GM10847 (cell line): ENCODE results near the gene SVIL.

Source experiments
- POLR2A ChIP-seq: IDR thresholded peaks from 2 replicates; pipeline ENCODE4 v1.6.1; 2011; ENCODE audit not compliant: insufficient read length; ENCODE audit errors: extremely low read depth

Gene SVIL, protein sequence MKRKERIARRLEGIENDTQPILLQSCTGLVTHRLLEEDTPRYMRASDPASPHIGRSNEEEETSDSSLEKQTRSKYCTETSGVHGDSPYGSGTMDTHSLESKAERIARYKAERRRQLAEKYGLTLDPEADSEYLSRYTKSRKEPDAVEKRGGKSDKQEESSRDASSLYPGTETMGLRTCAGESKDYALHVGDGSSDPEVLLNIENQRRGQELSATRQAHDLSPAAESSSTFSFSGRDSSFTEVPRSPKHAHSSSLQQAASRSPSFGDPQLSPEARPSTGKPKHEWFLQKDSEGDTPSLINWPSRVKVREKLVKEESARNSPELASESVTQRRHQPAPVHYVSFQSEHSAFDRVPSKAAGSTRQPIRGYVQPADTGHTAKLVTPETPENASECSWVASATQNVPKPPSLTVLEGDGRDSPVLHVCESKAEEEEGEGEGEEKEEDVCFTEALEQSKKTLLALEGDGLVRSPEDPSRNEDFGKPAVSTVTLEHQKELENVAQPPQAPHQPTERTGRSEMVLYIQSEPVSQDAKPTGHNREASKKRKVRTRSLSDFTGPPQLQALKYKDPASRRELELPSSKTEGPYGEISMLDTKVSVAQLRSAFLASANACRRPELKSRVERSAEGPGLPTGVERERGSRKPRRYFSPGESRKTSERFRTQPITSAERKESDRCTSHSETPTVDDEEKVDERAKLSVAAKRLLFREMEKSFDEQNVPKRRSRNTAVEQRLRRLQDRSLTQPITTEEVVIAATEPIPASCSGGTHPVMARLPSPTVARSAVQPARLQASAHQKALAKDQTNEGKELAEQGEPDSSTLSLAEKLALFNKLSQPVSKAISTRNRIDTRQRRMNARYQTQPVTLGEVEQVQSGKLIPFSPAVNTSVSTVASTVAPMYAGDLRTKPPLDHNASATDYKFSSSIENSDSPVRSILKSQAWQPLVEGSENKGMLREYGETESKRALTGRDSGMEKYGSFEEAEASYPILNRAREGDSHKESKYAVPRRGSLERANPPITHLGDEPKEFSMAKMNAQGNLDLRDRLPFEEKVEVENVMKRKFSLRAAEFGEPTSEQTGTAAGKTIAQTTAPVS (N-terminal part only)

DNA sequence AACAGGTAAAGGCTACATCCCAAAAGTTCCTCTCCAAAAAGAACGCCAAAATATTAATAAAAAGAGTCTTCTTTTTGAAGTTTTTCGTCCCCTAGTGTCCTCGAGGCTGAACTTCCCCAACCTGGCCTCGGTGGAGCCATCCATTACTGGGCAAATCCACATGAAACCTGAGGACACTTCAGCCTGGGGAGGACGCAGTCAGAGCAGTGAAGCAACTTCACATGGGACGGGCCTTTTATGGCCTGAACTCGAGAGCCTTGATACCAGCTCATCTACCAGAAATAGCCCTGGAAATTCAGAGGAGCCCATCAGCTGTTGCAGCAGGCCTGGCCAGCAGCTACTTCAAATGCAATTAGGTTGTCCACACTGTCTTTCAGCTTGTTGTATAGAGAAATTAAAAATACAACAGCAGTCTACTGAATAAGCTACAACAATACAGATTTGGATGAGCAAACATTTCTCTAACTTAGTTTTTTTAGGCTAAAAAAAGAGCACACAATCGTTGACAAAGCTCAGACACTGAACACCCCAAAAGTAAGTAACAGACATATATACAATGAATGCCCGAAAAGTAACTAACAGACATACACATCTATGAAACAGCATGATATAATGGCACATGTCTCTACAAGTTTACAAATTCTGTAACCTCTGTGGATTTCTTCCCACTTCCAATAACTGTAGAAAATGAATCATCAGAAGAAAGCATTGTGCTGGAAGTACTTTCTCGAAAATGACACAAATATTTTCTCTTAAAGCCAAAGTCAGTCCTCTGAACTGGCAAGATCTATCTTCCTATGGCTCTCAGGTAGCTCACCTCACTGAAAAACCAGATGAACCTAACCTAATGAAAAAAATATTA, at the start of gene SVIL:
TSS of gene SVIL (minus strand) at position 208 of the 862 bp plus-strand sequence. CDS start 79,913 bp downstream, outside the sequence.
- no peak for TF ChIP-seq POLR2A

- TF ChIP-seq POLR2A = no peak
Observed at GRCh38 chr10:29681676-29682448, 47.1 kb upstream of the SVIL start.

- TF ChIP-seq POLR2A = no peak
Observed at GRCh38 chr10:29680091-29680490, 45.3 kb upstream of the SVIL start.

GRCh38 chr10:29676732-29677131, 42.0 kb upstream of the SVIL start:
- TF ChIP-seq POLR2A = no peak

DNA sequence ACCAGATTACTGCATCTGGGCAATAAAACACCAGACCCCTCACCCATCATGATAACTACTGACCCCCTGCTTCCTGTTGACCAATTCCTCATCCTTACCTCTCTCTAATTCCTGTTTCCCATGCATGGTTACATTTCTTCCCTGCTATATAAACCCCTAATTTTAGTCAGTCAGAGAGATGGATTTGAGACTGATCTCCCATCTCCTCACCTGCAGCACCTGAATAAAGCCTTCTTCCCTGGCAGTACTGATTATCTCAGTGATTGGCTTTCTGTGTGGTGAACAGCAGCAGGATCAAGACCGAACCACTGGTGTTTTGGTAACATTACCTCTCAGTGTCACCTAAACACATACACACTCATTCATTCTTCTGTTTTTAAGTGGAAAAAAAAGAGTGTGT, 41.2 kb upstream of the SVIL start:
- no peak for TF ChIP-seq POLR2A

- TF ChIP-seq POLR2A = no peak
Observed at GRCh38 chr10:29671968-29672367, 37.2 kb upstream of the SVIL start.

DNA sequence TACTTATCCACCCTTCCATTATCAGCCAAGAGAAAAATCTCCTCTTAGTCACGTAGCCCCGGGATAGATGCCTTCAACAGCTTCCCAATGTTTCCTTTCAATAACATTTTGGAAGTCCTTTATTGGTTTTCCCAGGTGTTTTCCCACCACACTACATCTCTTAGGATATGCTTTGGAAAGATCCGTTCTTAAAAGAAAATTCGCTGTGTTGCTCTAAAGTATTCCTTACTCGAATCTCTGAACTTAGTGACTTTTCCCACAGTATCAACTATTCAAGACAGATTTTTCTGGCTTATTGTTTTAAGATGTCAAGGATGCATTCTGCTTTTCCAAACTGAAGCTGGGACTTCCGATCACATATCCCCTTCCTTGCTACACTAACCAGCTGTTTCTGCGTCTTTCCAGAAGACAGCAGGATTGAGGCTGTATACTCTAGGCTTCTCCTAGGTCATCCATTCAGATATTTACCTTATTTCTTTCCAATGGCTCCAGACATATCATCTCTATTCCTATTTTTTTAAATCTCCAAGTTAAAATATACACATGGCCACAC, 36.5 kb upstream of the SVIL start:
- TF ChIP-seq POLR2A = no peak

- TF ChIP-seq POLR2A = no peak
Observed at GRCh38 chr10:29670761-29671160, 36.0 kb upstream of the SVIL start.

GRCh38 chr10:29669149-29669548, 34.4 kb upstream of the SVIL start:
- no peak for TF ChIP-seq POLR2A

- no peak for TF ChIP-seq POLR2A
Observed at GRCh38 chr10:29668628-29669027, 33.9 kb upstream of the SVIL start.

GRCh38 chr10:29667191-29667590, 32.4 kb upstream of the SVIL start:
- no peak for TF ChIP-seq POLR2A

GRCh38 chr10:29666201-29666600, 31.4 kb upstream of the SVIL start:
- no peak for TF ChIP-seq POLR2A

GRCh38 chr10:29663718-29664117, 28.9 kb upstream of the SVIL start:
- TF ChIP-seq POLR2A = no peak
